ENCODE data around the gene GAS1.

DNA sequence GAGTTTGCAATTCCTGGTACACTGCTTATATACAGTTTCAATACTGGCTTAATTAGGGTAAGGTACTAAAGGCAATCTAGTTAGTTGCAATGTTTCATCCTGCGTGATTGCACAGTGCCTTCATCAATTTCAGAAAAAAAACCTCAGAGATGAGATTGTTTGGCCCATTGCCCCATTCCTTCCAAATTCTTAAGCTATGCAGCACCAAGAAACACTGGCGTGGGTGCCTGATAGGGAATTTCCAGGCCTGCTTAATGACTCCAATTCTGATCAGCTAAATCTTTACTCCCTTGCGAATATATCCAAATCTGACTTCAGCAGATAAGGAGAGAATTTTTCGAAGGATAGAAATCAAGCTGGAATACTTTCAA lies 35.9 kb upstream of the GAS1 start:
- TF ChIP-seq, protein P1, sequence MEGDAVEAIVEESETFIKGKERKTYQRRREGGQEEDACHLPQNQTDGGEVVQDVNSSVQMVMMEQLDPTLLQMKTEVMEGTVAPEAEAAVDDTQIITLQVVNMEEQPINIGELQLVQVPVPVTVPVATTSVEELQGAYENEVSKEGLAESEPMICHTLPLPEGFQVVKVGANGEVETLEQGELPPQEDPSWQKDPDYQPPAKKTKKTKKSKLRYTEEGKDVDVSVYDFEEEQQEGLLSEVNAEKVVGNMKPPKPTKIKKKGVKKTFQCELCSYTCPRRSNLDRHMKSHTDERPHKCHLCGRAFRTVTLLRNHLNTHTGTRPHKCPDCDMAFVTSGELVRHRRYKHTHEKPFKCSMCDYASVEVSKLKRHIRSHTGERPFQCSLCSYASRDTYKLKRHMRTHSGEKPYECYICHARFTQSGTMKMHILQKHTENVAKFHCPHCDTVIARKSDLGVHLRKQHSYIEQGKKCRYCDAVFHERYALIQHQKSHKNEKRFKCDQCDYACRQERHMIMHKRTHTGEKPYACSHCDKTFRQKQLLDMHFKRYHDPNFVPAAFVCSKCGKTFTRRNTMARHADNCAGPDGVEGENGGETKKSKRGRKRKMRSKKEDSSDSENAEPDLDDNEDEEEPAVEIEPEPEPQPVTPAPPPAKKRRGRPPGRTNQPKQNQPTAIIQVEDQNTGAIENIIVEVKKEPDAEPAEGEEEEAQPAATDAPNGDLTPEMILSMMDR (IDR thresholded peaks at IDR 0.05 in 2 of 3, conservative IDR thresholded peaks at IDR 0.05 in 1 of 3; ENCODE audit: borderline replicate concordance in 1 of 3, insufficient read depth in 1 of 3, low read depth in 2 of 3, low read length in 2 of 3) = no peak
- no peak for TF ChIP-seq POLR2A (IDR thresholded peaks at IDR 0.05; ENCODE audit: borderline replicate concordance, extremely low read depth, insufficient read depth, insufficient read length)
- TF ChIP-seq ZFX (IDR thresholded peaks at IDR 0.05) = no peak
- TF ChIP-seq, protein P2, sequence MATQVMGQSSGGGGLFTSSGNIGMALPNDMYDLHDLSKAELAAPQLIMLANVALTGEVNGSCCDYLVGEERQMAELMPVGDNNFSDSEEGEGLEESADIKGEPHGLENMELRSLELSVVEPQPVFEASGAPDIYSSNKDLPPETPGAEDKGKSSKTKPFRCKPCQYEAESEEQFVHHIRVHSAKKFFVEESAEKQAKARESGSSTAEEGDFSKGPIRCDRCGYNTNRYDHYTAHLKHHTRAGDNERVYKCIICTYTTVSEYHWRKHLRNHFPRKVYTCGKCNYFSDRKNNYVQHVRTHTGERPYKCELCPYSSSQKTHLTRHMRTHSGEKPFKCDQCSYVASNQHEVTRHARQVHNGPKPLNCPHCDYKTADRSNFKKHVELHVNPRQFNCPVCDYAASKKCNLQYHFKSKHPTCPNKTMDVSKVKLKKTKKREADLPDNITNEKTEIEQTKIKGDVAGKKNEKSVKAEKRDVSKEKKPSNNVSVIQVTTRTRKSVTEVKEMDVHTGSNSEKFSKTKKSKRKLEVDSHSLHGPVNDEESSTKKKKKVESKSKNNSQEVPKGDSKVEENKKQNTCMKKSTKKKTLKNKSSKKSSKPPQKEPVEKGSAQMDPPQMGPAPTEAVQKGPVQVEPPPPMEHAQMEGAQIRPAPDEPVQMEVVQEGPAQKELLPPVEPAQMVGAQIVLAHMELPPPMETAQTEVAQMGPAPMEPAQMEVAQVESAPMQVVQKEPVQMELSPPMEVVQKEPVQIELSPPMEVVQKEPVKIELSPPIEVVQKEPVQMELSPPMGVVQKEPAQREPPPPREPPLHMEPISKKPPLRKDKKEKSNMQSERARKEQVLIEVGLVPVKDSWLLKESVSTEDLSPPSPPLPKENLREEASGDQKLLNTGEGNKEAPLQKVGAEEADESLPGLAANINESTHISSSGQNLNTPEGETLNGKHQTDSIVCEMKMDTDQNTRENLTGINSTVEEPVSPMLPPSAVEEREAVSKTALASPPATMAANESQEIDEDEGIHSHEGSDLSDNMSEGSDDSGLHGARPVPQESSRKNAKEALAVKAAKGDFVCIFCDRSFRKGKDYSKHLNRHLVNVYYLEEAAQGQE (IDR thresholded peaks at IDR 0.05; ENCODE audit: low read depth) = no peak
- no peak for TF ChIP-seq SRF (IDR thresholded peaks at IDR 0.05; ENCODE audit: low read depth)
- no peak for TF ChIP-seq EZH2 (IDR thresholded peaks at IDR 0.05)
- TF ChIP-seq ZBTB33 (IDR thresholded peaks at IDR 0.05; ENCODE audit: extremely low read depth, insufficient replicate concordance, low read length) = no peak
- no peak for TF ChIP-seq POLR2AphosphoS5 (IDR thresholded peaks at IDR 0.05; ENCODE audit: low read depth, low read length)

Data from HCT116 (cell line).